Upper lobe of left lung (tissue), 6 donors: ENCODE measurements around the gene PARP4. TPM values are rescaled to one million over a fixed set of nuclear protein-coding genes. Genes with fewer than 3 reads are reported as not detected.

ENCODE experiments used
- ATAC-seq, 2 donors: fragments of 200-7000 bp; cut with Tn5 transposase; one replicate each; pipeline ENCODE4 v1.9.1; 2022; ENCODE audit warnings: mild to moderate bottlenecking in 2 of 2, moderate library complexity in 2 of 2; ENCODE audit not compliant: low FRiP score in 2 of 2
- DNase-seq, 2 donors: peaks; one replicate each; pipeline ENCODE4 v3.0.0-alpha.2; 2019 to 2020
- H3K27ac ChIP-seq, 4 donors: fragments of 200-600 bp; sonication (generic); one replicate each; pipeline ENCODE4 v1.5.1; 2016 to 2019
- H3K27me3 ChIP-seq, 4 donors: fragments of 200-600 bp; sonication (generic); one replicate each; pipeline ENCODE4 v1.5.1; 2017 to 2019
- H3K36me3 ChIP-seq, 4 donors: fragments of 200-600 bp; sonication (generic); one replicate each; pipeline ENCODE4 v1.5.1; 2016 to 2019
- H3K4me1 ChIP-seq, 4 donors: fragments of 200-600 bp; sonication (generic); one replicate each; pipeline ENCODE4 v1.5.1; 2018 to 2019
- H3K4me3 ChIP-seq, 4 donors: fragments of 200-600 bp; sonication (generic); one replicate each; pipeline ENCODE4 v1.5.1; 2017 to 2019; ENCODE audit warnings: mild to moderate bottlenecking in 2 of 4, moderate library complexity in 1 of 4
- H3K9me3 ChIP-seq, 4 donors: fragments of 200-600 bp; sonication (generic); one replicate each; pipeline ENCODE4 v1.5.1; 2018 to 2019
- CTCF ChIP-seq, 6 experiments: fragments of 450-650 bp in 4 of 6; fragments of 200-600 bp in 2 of 6; sonication (generic) in 2 of 6; IDR thresholded peaks; one replicate each; pipeline ENCODE4 v1.5.1; 2016 to 2019; ENCODE audit warnings: antibody characterized with exemption in 6 of 6
- EP300 ChIP-seq, 4 donors: sonication (generic); formaldehyde crosslinking; IDR thresholded peaks; one replicate each; pipeline ENCODE4 v1.5.1; 2017; ENCODE audit warnings: antibody characterized with exemption in 4 of 4, control low read depth in 2 of 4
- POLR2A ChIP-seq, 4 donors: fragments of 450-650 bp; IDR thresholded peaks; one replicate each; pipeline ENCODE4 v1.5.1; 2016 to 2017; ENCODE audit warnings: antibody characterized with exemption in 4 of 4, mild to moderate bottlenecking in 2 of 4
- POLR2AphosphoS5 ChIP-seq, 2 donors: sonication (generic); formaldehyde crosslinking; IDR thresholded peaks; one replicate each; pipeline ENCODE4 v1.5.1; 2017; ENCODE audit warnings: antibody characterized with exemption in 2 of 2
- WGBS, 2 donors: methylation state at CpG; one replicate each; pipeline ENCODE4 v1.1.5; 2017 to 2018; 5-methylcytosine and 5-hydroxymethylcytosine counted together
- total RNA-seq, 6 donors: library from RNA; depleted of rRNA in 4 of 6; stranded (reverse); fragments of >200 nt in 4 of 6; gene quantifications; one replicate each; pipeline versions ENCODE4 v1.1.0 to v1.2.1, GENCODE V29; 2016 to 2021
- donor health status: DM: no; HTN: no; CAD: no; lungs with moderate emphysema.
- donor health status: DM: no; HTN: yes; CAD: no; lungs with severe emphysema.

The PARP4 gene
- total RNA-seq, 6 donors from 2014 or later = 63.7 to 89.1 (median 83.5) TPM

- Histone ChIP-seq H3K9me3 (no peaks in the 10 kb centered on the region), H3K4me3 (no peak overlapping the region), H3K27ac (no peak overlapping the region), H3K4me1 (peaks cover 0 to 7% (median 0%) of the 10 kb centered on the region in 4 donors), H3K36me3 (peaks cover 18 to 75% (median 48%) of the 10 kb centered on the region in 4 donors), H3K27me3 (no peaks in the 10 kb centered on the region)
- WGBS, 2 donors = 37 to 44% methylated on average over 2 of the region's 2 CpGs
- TF ChIP-seq CTCF (IDR thresholded peaks at IDR 0.05) (no peak), EP300 (IDR thresholded peaks at IDR 0.05) (no peak), POLR2AphosphoS5 (IDR thresholded peaks at IDR 0.05) (no peak), POLR2A (IDR thresholded peaks at IDR 0.05) (no peak)
- ATAC-seq = no peak
- no peak for DNase-seq
Observed at GRCh38 chr13:24459234-24459633, 53.3 kb downstream of the PARP4 start.

DNA sequence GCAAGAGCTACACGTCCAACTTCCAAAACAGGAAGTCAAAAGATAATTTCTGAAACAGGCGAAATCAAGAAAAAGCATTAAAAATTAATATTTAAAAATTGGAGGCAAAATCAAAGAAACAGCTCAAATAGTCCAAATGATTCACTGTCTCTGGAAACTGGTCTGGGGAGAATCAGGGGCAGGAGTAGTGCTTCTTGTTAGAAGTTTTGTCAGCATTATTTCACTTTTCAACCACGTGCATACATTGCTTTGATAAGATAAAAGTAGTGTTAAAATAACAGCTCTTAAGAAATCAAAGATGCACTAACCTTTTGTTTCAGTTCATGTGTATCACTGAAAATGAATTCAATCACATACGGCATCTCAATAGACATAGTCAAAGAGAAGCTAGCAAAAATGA lies 53.8 kb downstream of the PARP4 start:
- no peak for TF ChIP-seq CTCF (IDR thresholded peaks at IDR 0.05)
- TF ChIP-seq POLR2AphosphoS5 (IDR thresholded peaks at IDR 0.05) = no peak
- no peak for TF ChIP-seq EP300 (IDR thresholded peaks at IDR 0.05)
- TF ChIP-seq POLR2A (IDR thresholded peaks at IDR 0.05) = no peak
- WGBS, 2 donors = 78 to 79% methylated on average over 4 of the region's 4 CpGs
- DNase-seq = no peak
- ATAC-seq = no peak
- Histone ChIP-seq H3K4me3 (no peak overlapping the region), H3K27me3 (no peaks in the 10 kb centered on the region), H3K9me3 (no peaks in the 10 kb centered on the region), H3K36me3 (peaks cover 18 to 80% (median 53%) of the 10 kb centered on the region in 4 donors), H3K4me1 (peaks cover 0 to 7% (median 0%) of the 10 kb centered on the region in 4 donors), H3K27ac (no peak overlapping the region)

GRCh38 chr13:24456396-24456795 lies 56.2 kb downstream of the PARP4 start:
- TF ChIP-seq POLR2AphosphoS5 (IDR thresholded peaks at IDR 0.05) (no peak), POLR2A (IDR thresholded peaks at IDR 0.05) (no peak), EP300 (IDR thresholded peaks at IDR 0.05) (no peak), CTCF (IDR thresholded peaks at IDR 0.05) (no peak)
- Histone ChIP-seq H3K36me3 (peaks cover 28 to 92% (median 66%) of the 10 kb centered on the region in 4 donors), H3K27me3 (no peaks in the 10 kb centered on the region), H3K9me3 (no peaks in the 10 kb centered on the region), H3K27ac (no peak overlapping the region), H3K4me3 (no peak overlapping the region), H3K4me1 (peaks cover 0 to 7% (median 0%) of the 10 kb centered on the region in 4 donors)
- DNase-seq (no peak), ATAC-seq (no peak)
- 92 to 94% methylated on average over 8 of the region's 8 CpGs for WGBS, 2 donors

DNA sequence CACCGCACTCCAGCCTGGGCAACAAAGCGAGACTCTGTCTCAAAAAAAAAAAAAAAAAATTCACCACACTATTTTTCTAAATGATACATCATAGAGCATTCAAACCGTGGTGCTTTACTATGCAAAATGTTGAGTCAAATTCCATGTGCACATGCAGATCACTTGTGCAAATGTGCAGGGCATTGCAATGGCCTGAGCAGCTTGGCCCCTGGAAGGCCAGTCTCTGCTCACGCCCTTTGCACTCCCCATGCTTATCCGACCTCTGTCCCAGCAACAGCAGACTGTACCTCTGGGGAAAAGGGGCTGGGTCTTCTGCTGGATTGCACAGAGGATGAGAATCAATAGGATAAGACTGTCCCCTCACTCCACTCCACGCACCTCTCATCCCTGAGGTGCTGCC lies 58.5 kb downstream of the PARP4 start:
- WGBS, 2 donors = 93 to 95% methylated on average over 6 of the region's 6 CpGs
- no peak overlapping the region for H3K27ac ChIP-seq
- H3K4me1 ChIP-seq = no peaks in the 10 kb centered on the region
- no peak overlapping the region for H3K4me3 ChIP-seq
- no peaks in the 10 kb centered on the region for H3K27me3 ChIP-seq
- DNase-seq (no peak), ATAC-seq (no peak)
- no peaks in the 10 kb centered on the region for H3K9me3 ChIP-seq
- peaks cover 39 to 93% (median 72%) of the 10 kb centered on the region in 4 donors for H3K36me3 ChIP-seq
- TF ChIP-seq EP300 (IDR thresholded peaks at IDR 0.05) (no peak), CTCF (IDR thresholded peaks at IDR 0.05) (no peak), POLR2A (IDR thresholded peaks at IDR 0.05) (no peak), POLR2AphosphoS5 (IDR thresholded peaks at IDR 0.05) (no peak)

DNA sequence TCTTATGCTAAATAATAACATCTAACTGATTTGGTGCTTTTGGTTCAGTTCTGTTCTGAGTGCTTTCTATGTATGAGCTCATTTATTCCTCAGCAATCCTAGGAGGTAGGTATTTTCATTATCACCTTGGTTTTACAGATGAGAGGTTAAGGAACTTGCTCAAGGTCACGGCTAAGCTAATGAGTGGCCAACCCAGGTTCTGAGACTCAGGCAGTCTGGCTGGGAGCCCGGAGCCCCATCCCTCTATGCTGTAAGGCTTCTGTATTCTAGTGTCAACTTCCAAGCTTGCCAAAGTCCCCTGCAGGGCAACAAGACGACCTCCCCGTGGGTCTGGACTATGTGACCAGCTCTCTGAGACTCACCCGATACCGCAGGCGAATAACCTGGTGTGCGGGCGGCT lies 60.5 kb downstream of the PARP4 start:
- no peak for TF ChIP-seq CTCF (IDR thresholded peaks at IDR 0.05)
- TF ChIP-seq POLR2A (IDR thresholded peaks at IDR 0.05) = no peak
- TF ChIP-seq POLR2AphosphoS5 (IDR thresholded peaks at IDR 0.05) = no peak
- TF ChIP-seq EP300 (IDR thresholded peaks at IDR 0.05) = no peak
- Histone ChIP-seq H3K9me3 (no peaks in the 10 kb centered on the region), H3K4me1 (no peaks in the 10 kb centered on the region), H3K27ac (no peak overlapping the region), H3K36me3 (peaks cover 39 to 93% (median 67%) of the 10 kb centered on the region in 4 donors), H3K4me3 (no peak overlapping the region), H3K27me3 (no peaks in the 10 kb centered on the region)
- no peak for DNase-seq
- WGBS, 2 donors = 88 to 93% methylated on average over 8 to 9 of the region's 9 CpGs
- no peak for ATAC-seq
